Hematopoietic multipotent progenitor cell treated with erythropoietin and hydrocortisone succinate and interleukin-3 and kit ligand, for 8 days (in vitro differentiated cells): ENCODE measurements around the gene ELL.
"Not testable (repeated sequence)": the region's sequence is repeated elsewhere in the genome, so short reads cannot be mapped to it uniquely, and the experiment has no call there.

Source experiments
- DNase-seq: peaks from one replicate; pipeline ENCODE4 v3.0.0-alpha.2; 2015

Gene ELL

GRCh38 chr19:18529782-18530181 is 7.9 kb upstream of the ELL start:
- DNase-seq: no peak

- DNase-seq: no peak
These were observed 4.4 kb upstream of the ELL start for GRCh38 chr19:18526316-18526715.

- no peak for DNase-seq
These were observed 2.0 kb upstream of the ELL start for GRCh38 chr19:18523841-18524240.

GRCh38 chr19:18522862-18523440 is 1.1 kb upstream of the ELL start:
- not testable (repeated sequence) for DNase-seq

- peak; percentile 100 for DNase-seq
These were observed 423 bp upstream of the ELL start for GRCh38 chr19:18522124-18522861.

- peak; percentile 21 for DNase-seq
These were observed 800 bp downstream of the ELL start for GRCh38 chr19:18520848-18521691.

- DNase-seq: peak; percentile 87
These were observed 1.7 kb downstream of the ELL start for GRCh38 chr19:18519962-18520847.

GRCh38 chr19:18518639-18519038 is 3.2 kb downstream of the ELL start:
- no peak for DNase-seq

GRCh38 chr19:18517606-18518005 is 4.3 kb downstream of the ELL start:
- no peak for DNase-seq

- no peak for DNase-seq
These were observed 5.9 kb downstream of the ELL start for GRCh38 chr19:18515959-18516358.

GRCh38 chr19:18514800-18515682 is 6.8 kb downstream of the ELL start:
- no peak for DNase-seq

GRCh38 chr19:18513868-18514267 is 8.0 kb downstream of the ELL start:
- no peak for DNase-seq

GRCh38 chr19:18510216-18510615 is 11.7 kb downstream of the ELL start:
- no peak for DNase-seq

- DNase-seq: no peak
These were observed 13.3 kb downstream of the ELL start for GRCh38 chr19:18508585-18508984.

GRCh38 chr19:18507727-18508440 is 14.0 kb downstream of the ELL start:
- DNase-seq: peak; percentile 34

GRCh38 chr19:18507021-18507726 is 14.7 kb downstream of the ELL start:
- DNase-seq: peak; percentile 86

- peak; percentile 29 for DNase-seq
These were observed 15.6 kb downstream of the ELL start for GRCh38 chr19:18506101-18506930.

- DNase-seq: no peak
These were observed 16.8 kb downstream of the ELL start for GRCh38 chr19:18504886-18505610.
